DMS53 treated with DMSO at 0.1 percent for 48 hours (cell line): ENCODE results near the gene RTL1.

Experiments
- DNase-seq: peaks from one replicate; lab custom pipeline; 2025; ENCODE audit not compliant: unreplicated experiment; lab: John Stamatoyannopoulos, UW

RTL1 gene

GRCh38 chr14:100836311-100836805 lies 67.2 kb downstream of the RTL1 start:
- no peak for DNase-seq

- no peak for DNase-seq
Measured at GRCh38 chr14:100835548-100836310, 67.8 kb downstream of the RTL1 start.

GRCh38 chr14:100834794-100835547 lies 68.6 kb downstream of the RTL1 start:
- DNase-seq, result no peak

GRCh38 chr14:100834082-100834793 lies 69.3 kb downstream of the RTL1 start:
- DNase-seq, result no peak

- DNase-seq, result no peak
Measured at GRCh38 chr14:100832311-100832960, 71.1 kb downstream of the RTL1 start.

- DNase-seq, result no peak
Measured at GRCh38 chr14:100830681-100831080, 72.8 kb downstream of the RTL1 start.
